Heart right ventricle (tissue), 16 donors: Measurements from ENCODE around the gene URB2. TPM values are rescaled to one million over a fixed set of nuclear protein-coding genes. Genes with fewer than 3 reads are reported as not detected.

ENCODE experiments used
- ATAC-seq, 8 donors: fragments of 200-7000 bp; cut with Tn5 transposase; one replicate each; pipeline ENCODE4 v1.9.1; 2020; ENCODE audit warnings: mild to moderate bottlenecking in 8 of 8, moderate library complexity in 8 of 8, moderate number of reproducible peaks in 1 of 8
- DNase-seq, 2 donors: peaks; one replicate each; pipeline ENCODE4 v3.0.0-alpha.2; 2020
- H3K27ac ChIP-seq, 10 donors: fragments of 200-600 bp; sonication (generic) in 2 of 10; one replicate each; pipeline versions ENCODE4 v1.5.0 to v1.8.0; 2020 to 2022; ENCODE audit warnings: mild to moderate bottlenecking in 3 of 10
- H3K27me3 ChIP-seq, 7 donors: fragments of 200-600 bp; one replicate each; pipeline ENCODE4 v1.8.0; 2021 to 2022; ENCODE audit warnings: mild to moderate bottlenecking in 2 of 7
- H3K36me3 ChIP-seq, 9 donors: fragments of 200-600 bp; sonication (generic) in 1 of 9; one replicate each; pipeline versions ENCODE4 v1.5.0 to v1.8.0; 2020 to 2022; ENCODE audit warnings: mild to moderate bottlenecking in 2 of 9
- H3K4me1 ChIP-seq, 9 donors: fragments of 200-600 bp; sonication (generic) in 1 of 9; one replicate each; pipeline versions ENCODE4 v1.5.0 to v1.8.0; 2020 to 2022; ENCODE audit warnings: mild to moderate bottlenecking in 4 of 9
- H3K4me3 ChIP-seq, 10 donors: fragments of 200-600 bp; sonication (generic) in 2 of 10; one replicate each; pipeline versions ENCODE4 v1.5.0 to v1.8.0; 2020 to 2022; ENCODE audit warnings: mild to moderate bottlenecking in 7 of 10, moderate library complexity in 2 of 10
- H3K9me3 ChIP-seq, 11 donors: fragments of 200-600 bp in 10 of 11; sonication (generic) in 2 of 11; one replicate each; pipeline versions ENCODE4 v1.5.0 to v1.8.0; 2013 to 2022; ENCODE audit warnings: mild to moderate bottlenecking in 2 of 11, control low read depth in 1 of 11, moderate library complexity in 1 of 11
- CTCF ChIP-seq, 9 donors: fragments of 200-600 bp; sonication (generic) in 2 of 9; IDR thresholded peaks; one replicate each; pipeline versions ENCODE4 v1.5.0 to v1.8.0; 2021 to 2022; ENCODE audit warnings: antibody characterized with exemption in 9 of 9, mild to moderate bottlenecking in 5 of 9, moderate library complexity in 1 of 9
- WGBS, 2 donors: extraction: QIAGEN DNeasy Blood & Tissue Kit; methylation state at CpG; one replicate each; pipeline ENCODE4 v1.1.7; 2013; ENCODE audit warnings: inconsistent platforms in 1 of 2; 5-methylcytosine and 5-hydroxymethylcytosine counted together
- intact Hi-C, 10 donors: fragments of 100-400 bp; cut with DNase I; formaldehyde crosslinking; loops; one replicate each; pipeline versions ENCODE4 v1.11.1 to v1.14.2; 2022
- polyA plus RNA-seq, 2 donors: library from polyadenylated mRNA; stranded (reverse); fragments of 200-250 nt; gene quantifications; one replicate each; pipeline ENCODE4 v1.2.3, GENCODE V29; 2013
- total RNA-seq, 10 donors: library from RNA; stranded (reverse); fragmentation: NEBNext Ultra II Directional in 3 of 10; extraction: Animal tissue kit (Norgen Biotek cat#: 25700) in 3 of 10; gene quantifications; one replicate each; pipeline versions ENCODE4 v1.2.1 to v1.2.4, GENCODE V29; 2021 to 2023
- donor health status: Arrhythmogenic right ventricular cardiomyopathy.
- donor health status: ischemic (EF 13 %, LVEDD 7.1; RV severe dilation, severe dysfunction).
- donor health status: healthy with polysubstance abuse.
- donor health status: DM: no; HTN: yes; CAD: no.
- donor health status: DM: no; HTN: no; CAD: no.
- donor health status: ischemic (EF 25% LVEDD 6.9; RV normal size, moderate dysfunction).
- donor health status: ischemic (EF 25% LVEDD 5.7; RV mildly dilated, moderate dysfunction).
- donor health status: healthy.
- donor health status: DM: yes; HTN: yes; CAD: no.
- donor health status: Ischemic cardiomyopathy.
- donor health status: ischemic (EF 35%, LVEDD 5.7; RV mildly dilated, moderate dysfunction).
- donor health status: nonischemic (EF 11% LVEDD 7.7; RV severe dilation, severe dysfunction).
- donor health status: DM: yes; HTN: yes; CAD: no.
- donor health status: PGD.
- donor health status: ischemic (EF 29% LVEDD 5.4; RV normal size, mild dysfunction).
- donor health status: nonischemic (EF 23%, LVEDD 6.1; RV moderate dilation, normal function).

The URB2 gene
- total and polyA plus RNA-seq, 12 donors = 1.6 to 5.6 (median 4.2) TPM

DNA sequence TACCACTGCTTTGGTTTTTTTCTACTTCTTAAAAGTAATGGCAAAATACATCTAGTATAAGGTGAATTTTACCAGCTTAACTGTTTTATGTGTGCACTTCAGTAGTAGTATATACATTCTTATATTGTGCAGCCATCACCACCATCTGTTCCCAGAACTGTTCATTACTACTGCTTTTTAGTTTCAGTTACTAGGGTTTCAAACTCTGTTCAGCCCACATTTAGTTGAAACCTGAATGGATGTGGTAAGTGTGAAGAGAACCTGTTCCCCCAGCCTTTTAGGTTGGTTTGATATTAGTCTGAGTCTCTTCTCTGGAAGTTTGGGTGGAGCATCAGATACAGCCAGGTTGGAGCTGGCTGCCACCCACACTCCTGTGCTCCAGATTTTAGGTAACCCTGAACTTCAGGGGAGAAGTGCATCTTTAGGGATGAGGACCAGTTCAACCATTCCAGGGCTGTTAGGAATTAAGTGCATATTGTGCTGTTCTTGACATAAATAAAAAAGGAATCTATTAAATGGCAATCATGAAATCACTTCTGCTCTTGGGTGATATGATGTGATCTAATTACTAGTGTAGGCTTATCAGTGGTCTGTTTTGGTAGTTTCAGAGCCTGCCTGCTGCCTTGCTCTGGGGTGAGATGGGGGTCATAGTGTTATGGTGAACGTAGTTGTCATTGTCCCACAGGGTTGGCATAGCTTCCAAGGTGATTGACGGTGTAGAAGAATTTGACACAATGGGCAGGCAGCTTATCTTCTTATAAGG is 32.1 kb downstream of the URB2 start:
- no peak overlapping the region for H3K27ac ChIP-seq
- WGBS, 2 donors = 90 to 94% methylated on average over 2 of the region's 2 CpGs

DNA sequence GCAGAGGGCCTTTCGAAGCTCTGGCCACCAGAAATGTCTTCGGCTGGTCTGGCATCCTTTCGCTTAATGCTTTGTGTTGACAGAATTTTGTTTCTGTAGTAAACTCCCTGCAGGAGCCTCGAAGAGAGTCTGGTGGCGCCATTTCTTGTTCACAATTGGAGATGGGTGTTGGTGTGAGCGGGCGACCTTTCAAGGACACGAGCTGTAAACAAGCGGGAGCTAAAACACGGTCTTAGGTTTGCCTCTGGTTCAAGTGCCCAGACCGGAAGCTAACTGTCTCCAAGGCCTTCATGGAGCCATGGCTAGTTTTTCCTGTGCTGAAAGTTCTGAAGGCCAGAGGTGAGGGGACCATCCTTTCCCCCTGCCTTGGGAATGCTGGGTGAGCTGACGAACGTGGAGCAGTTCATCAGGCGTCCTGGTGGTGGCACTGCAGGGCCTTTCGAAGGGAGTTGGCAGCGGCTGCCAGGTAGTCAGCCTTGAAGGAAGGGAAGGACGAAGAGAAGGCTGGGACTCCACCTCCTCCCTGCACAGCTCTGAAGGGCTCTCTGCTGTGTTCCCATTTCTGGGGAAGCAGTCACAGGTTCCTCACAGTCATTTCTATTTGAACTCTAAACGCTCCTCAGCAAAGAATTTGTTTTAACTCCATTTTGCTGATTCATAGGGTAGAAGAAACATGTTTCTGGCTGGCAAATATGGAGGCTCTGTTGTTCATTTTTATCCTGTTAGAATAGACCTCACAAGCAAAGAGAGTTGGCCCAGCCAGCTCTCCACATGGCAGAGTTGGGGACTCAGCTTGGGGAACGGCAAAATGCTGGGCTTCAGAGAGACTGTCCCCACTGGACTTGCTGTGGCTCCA is 35.2 kb downstream of the URB2 start:
- peaks cover 0 to 48% (median 4%) of the 10 kb centered on the region in 9 donors for H3K36me3 ChIP-seq
- H3K27me3 ChIP-seq = no peaks in the 10 kb centered on the region
- no peaks in the 10 kb centered on the region for H3K9me3 ChIP-seq
- ATAC-seq (peak; percentile 86 to 94 (median 91)), DNase-seq (peak; percentile 75 to 82)
- no peak overlapping the region for H3K27ac ChIP-seq
- peaks cover 0 to 15% (median 3%) of the 10 kb centered on the region in 9 donors for H3K4me1 ChIP-seq
- 57 to 60% methylated on average over 19 of the region's 19 CpGs for WGBS, 2 donors
- H3K4me3 ChIP-seq = no peak overlapping the region
- TF ChIP-seq CTCF (IDR thresholded peaks at IDR 0.05) = peak; percentile 85 to 96 (median 91)
- intact Hi-C loops = loop anchor here (1.0 to 10.0 kb wide), 11 partner anchors 404 to 651 kb away; partner anchors contain the start of gene GALNT2 (in 2 of the 10)

More for the DNA sequence above, 32.1 kb downstream of the URB2 start:
- Histone ChIP-seq H3K36me3 (peaks cover 0 to 77% (median 20%) of the 10 kb centered on the region in 9 donors), H3K4me1 (peaks cover 0 to 6% (median 3%) of the 10 kb centered on the region in 9 donors), H3K27me3 (no peaks in the 10 kb centered on the region), H3K9me3 (no peaks in the 10 kb centered on the region), H3K4me3 (no peak overlapping the region)
- no peak for TF ChIP-seq CTCF (IDR thresholded peaks at IDR 0.05)
- intact Hi-C loops = loop anchor here in 1 of 10 donors (5.0 kb wide), 1 partner anchor 819 kb away; no protein-coding TSS in a partner anchor
- DNase-seq (no peak), ATAC-seq (no peak)

GRCh38 chr1:229661897-229662296 is 35.9 kb downstream of the URB2 start:
- TF ChIP-seq CTCF (IDR thresholded peaks at IDR 0.05) = no peak
- 91% methylated on average over 8 of the region's 8 CpGs for WGBS, 2 donors
- no peaks in the 10 kb centered on the region for H3K27me3 ChIP-seq
- intact Hi-C loops = loop anchor here (1.0 to 10.0 kb wide), 11 partner anchors 403 to 650 kb away; partner anchors contain the start of gene GALNT2 (in 2 of the 10)
- peaks cover 0 to 15% (median 3%) of the 10 kb centered on the region in 9 donors for H3K4me1 ChIP-seq
- no peak overlapping the region for H3K4me3 ChIP-seq
- H3K36me3 ChIP-seq = peaks cover 0 to 41% (median 4%) of the 10 kb centered on the region in 9 donors
- no peak overlapping the region for H3K27ac ChIP-seq
- H3K9me3 ChIP-seq = no peaks in the 10 kb centered on the region
- no peak for DNase-seq
- peak in 2 of 8 donors; percentile 17 to 53 for ATAC-seq

GRCh38 chr1:229664133-229664689 is 38.2 kb downstream of the URB2 start:
- WGBS, 2 donors = 53 to 56% methylated on average over 9 of the region's 9 CpGs
- H3K9me3 ChIP-seq = no peaks in the 10 kb centered on the region
- H3K4me3 ChIP-seq = no peak overlapping the region
- intact Hi-C loops = loop anchor here in 9 of 10 donors (5.0 to 10.0 kb wide), 8 partner anchors 401 to 648 kb away; partner anchors contain the start of gene GALNT2 (in 2 of the 9)
- TF ChIP-seq CTCF (IDR thresholded peaks at IDR 0.05) = no peak
- H3K27ac ChIP-seq = no peak overlapping the region
- no peaks in the 10 kb centered on the region for H3K27me3 ChIP-seq
- DNase-seq = peak in 1 of 2 donors; percentile 13
- H3K4me1 ChIP-seq = peaks cover 0 to 15% (median 5%) of the 10 kb centered on the region in 9 donors
- ATAC-seq = no peak
- peaks cover 0 to 20% (median under 1%) of the 10 kb centered on the region in 9 donors for H3K36me3 ChIP-seq
